ENCODE results near the gene THSD7A.

Gene THSD7A

GRCh38 chr7:11576310-11576709 is 255.7 kb downstream of the THSD7A start:
- DNase-seq (ENCODE audit: low spot score): no peak
- no peak for TF ChIP-seq CTCF (IDR thresholded peaks at IDR 0.05; ENCODE audit: extremely low read depth, missing control alignments)

GRCh38 chr7:11573128-11573750 is 258.8 kb downstream of the THSD7A start:
- DNase-seq (ENCODE audit: low spot score): no peak

GRCh38 chr7:11570922-11571550 is 261.0 kb downstream of the THSD7A start:
- no peak for DNase-seq (ENCODE audit: low spot score)
- TF ChIP-seq CTCF (IDR thresholded peaks at IDR 0.05; ENCODE audit: extremely low read depth, missing control alignments): no peak

More at GRCh38 chr7:11573128-11573750, 258.8 kb downstream of the THSD7A start:
- no peak for TF ChIP-seq CTCF (IDR thresholded peaks at IDR 0.05; ENCODE audit: extremely low read depth, missing control alignments)

GRCh38 chr7:11570205-11570604 is 261.8 kb downstream of the THSD7A start:
- TF ChIP-seq CTCF (IDR thresholded peaks at IDR 0.05; ENCODE audit: extremely low read depth, missing control alignments): no peak
- DNase-seq (ENCODE audit: low spot score): no peak

GRCh38 chr7:11567571-11567970 is 264.4 kb downstream of the THSD7A start:
- DNase-seq (ENCODE audit: low spot score): no peak
- TF ChIP-seq CTCF (IDR thresholded peaks at IDR 0.05; ENCODE audit: extremely low read depth, missing control alignments): no peak

- peak; percentile 29 for DNase-seq (ENCODE audit: low spot score)
- no peak for TF ChIP-seq CTCF (IDR thresholded peaks at IDR 0.05; ENCODE audit: extremely low read depth, missing control alignments)
Measured at GRCh38 chr7:11557627-11558026, 274.4 kb downstream of the THSD7A start.

GRCh38 chr7:11552676-11553296 is 279.2 kb downstream of the THSD7A start:
- TF ChIP-seq CTCF (IDR thresholded peaks at IDR 0.05; ENCODE audit: extremely low read depth, missing control alignments): no peak
- DNase-seq (ENCODE audit: low spot score): no peak

Data from GM20000 (cell line).